SK-N-SH treated with all-trans-retinoic acid at 6 μM for 48 hours (cell line): ENCODE data around the gene DYNLT1.

Source experiments
- ARNTL ChIP-seq: fragments of 450-650 bp; formaldehyde crosslinking; IDR thresholded peaks from 2 replicates; pipeline ENCODE4 v1.5.0; 2020; ENCODE audit warnings: low read depth, mild to moderate bottlenecking, moderate library complexity, borderline replicate concordance
- OSR1 ChIP-seq: fragments of 250-450 bp; sonication (Bioruptor Pico); IDR thresholded peaks from 2 replicates; pipeline ENCODE4 v1.8.0; 2022; ENCODE audit warnings: moderate library complexity, mild to moderate bottlenecking, inconsistent platforms
- PPARA ChIP-seq: fragments of 250-450 bp; sonication (Bioruptor Pico); IDR thresholded peaks from 2 replicates; pipeline ENCODE4 v1.5.0; 2020; ENCODE audit warnings: mild to moderate bottlenecking, borderline replicate concordance
- RARB ChIP-seq: fragments of 250-450 bp; sonication (Bioruptor Pico); IDR thresholded peaks from 2 replicates; pipeline ENCODE4 v1.8.0; 2021; ENCODE audit warnings: mild to moderate bottlenecking, moderate library complexity
- TCF4 ChIP-seq: fragments of 250-450 bp; sonication (Bioruptor Pico); IDR thresholded peaks from 2 replicates; pipeline ENCODE4 v1.8.0; 2021; ENCODE audit warnings: mild to moderate bottlenecking, moderate library complexity, borderline replicate concordance
- ZC3H10 ChIP-seq: fragments of 250-450 bp; sonication (Bioruptor Pico); IDR thresholded peaks from 2 replicates; pipeline ENCODE4 v1.5.1; 2021; ENCODE audit warnings: mild to moderate bottlenecking, moderate library complexity
- ZNF70 ChIP-seq: fragments of 450-650 bp; formaldehyde crosslinking; IDR thresholded peaks from 2 replicates; pipeline ENCODE4 v1.5.0; 2020; ENCODE audit warnings: mild to moderate bottlenecking, moderate library complexity
- ZNF8 ChIP-seq: fragments of 450-650 bp; formaldehyde crosslinking; IDR thresholded peaks from 2 replicates; pipeline ENCODE4 v1.5.0; 2020; ENCODE audit warnings: mild to moderate bottlenecking, moderate library complexity
- TF ChIP-seq, protein P1 (sequence below): fragments of 250-450 bp; sonication (Bioruptor Pico); IDR thresholded peaks from 2 replicates; pipeline ENCODE4 v1.8.0; 2020; ENCODE audit warnings: mild to moderate bottlenecking, moderate library complexity, borderline replicate concordance
- TF ChIP-seq, protein P2 (sequence below): fragments of 250-450 bp; sonication (Bioruptor Pico); IDR thresholded peaks from 2 replicates; pipeline ENCODE4 v1.5.1; 2020; ENCODE audit warnings: low read depth, mild to moderate bottlenecking, moderate library complexity
- TF ChIP-seq, protein P3 (sequence below): fragments of 250-450 bp; sonication (Bioruptor Pico); IDR thresholded peaks from 2 replicates; pipeline ENCODE4 v1.5.0; 2020; ENCODE audit warnings: mild to moderate bottlenecking, moderate library complexity
- TF ChIP-seq, protein P4 (sequence below): fragments of 250-450 bp; sonication (Bioruptor Pico); IDR thresholded peaks from 2 replicates; pipeline ENCODE4 v1.5.1; 2021; ENCODE audit warnings: mild to moderate bottlenecking, moderate library complexity
- TF ChIP-seq, protein P5 (sequence below): fragments of 250-450 bp; sonication (Bioruptor Pico); IDR thresholded peaks from 2 replicates; pipeline ENCODE4 v1.8.0; 2021; ENCODE audit warnings: low read depth, mild to moderate bottlenecking, moderate library complexity, borderline replicate concordance

DNA sequence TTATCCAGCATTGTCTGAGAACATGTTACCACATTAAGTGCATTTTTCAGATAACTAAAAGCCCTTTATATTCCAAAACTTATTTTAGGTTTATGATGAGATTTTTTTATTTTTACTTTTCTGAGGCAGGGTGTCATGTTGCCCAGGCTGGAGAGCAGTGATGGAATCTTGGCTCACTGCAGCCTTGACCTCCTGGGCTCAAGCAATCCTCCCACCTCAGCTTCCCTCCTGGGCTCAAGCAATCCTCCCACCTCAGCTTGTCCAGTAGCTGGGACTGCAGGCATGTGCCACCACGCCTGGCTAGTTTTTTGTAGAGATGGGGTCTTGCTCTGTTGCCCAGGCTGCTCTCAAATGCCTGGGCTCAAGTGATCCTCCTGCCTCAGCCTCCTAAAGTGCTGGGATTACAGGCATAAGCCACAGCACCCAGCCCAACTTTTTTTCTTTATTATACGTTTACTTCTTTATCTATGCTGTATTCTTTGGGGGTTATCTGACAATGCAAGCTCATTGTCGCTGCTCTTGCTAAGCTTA is 6.2 kb downstream of the DYNLT1 start:
- no peak for TF ChIP-seq OSR1 (CRISPR knock-in tag)
- TF ChIP-seq, protein P1, sequence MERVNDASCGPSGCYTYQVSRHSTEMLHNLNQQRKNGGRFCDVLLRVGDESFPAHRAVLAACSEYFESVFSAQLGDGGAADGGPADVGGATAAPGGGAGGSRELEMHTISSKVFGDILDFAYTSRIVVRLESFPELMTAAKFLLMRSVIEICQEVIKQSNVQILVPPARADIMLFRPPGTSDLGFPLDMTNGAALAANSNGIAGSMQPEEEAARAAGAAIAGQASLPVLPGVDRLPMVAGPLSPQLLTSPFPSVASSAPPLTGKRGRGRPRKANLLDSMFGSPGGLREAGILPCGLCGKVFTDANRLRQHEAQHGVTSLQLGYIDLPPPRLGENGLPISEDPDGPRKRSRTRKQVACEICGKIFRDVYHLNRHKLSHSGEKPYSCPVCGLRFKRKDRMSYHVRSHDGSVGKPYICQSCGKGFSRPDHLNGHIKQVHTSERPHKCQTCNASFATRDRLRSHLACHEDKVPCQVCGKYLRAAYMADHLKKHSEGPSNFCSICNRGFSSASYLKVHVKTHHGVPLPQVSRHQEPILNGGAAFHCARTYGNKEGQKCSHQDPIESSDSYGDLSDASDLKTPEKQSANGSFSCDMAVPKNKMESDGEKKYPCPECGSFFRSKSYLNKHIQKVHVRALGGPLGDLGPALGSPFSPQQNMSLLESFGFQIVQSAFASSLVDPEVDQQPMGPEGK (CRISPR knock-in tag), result no peak
- TF ChIP-seq, protein P2, sequence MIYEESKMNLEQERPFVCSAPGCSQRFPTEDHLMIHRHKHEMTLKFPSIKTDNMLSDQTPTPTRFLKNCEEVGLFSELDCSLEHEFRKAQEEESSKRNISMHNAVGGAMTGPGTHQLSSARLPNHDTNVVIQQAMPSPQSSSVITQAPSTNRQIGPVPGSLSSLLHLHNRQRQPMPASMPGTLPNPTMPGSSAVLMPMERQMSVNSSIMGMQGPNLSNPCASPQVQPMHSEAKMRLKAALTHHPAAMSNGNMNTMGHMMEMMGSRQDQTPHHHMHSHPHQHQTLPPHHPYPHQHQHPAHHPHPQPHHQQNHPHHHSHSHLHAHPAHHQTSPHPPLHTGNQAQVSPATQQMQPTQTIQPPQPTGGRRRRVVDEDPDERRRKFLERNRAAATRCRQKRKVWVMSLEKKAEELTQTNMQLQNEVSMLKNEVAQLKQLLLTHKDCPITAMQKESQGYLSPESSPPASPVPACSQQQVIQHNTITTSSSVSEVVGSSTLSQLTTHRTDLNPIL (CRISPR knock-in tag), result no peak
- TF ChIP-seq PPARA (CRISPR knock-in tag), result no peak
- no peak for TF ChIP-seq ZC3H10 (CRISPR knock-in tag)
- no peak for TF ChIP-seq TCF4 (CRISPR knock-in tag)
- TF ChIP-seq ARNTL (CRISPR knock-in tag), result no peak
- TF ChIP-seq, protein P3, sequence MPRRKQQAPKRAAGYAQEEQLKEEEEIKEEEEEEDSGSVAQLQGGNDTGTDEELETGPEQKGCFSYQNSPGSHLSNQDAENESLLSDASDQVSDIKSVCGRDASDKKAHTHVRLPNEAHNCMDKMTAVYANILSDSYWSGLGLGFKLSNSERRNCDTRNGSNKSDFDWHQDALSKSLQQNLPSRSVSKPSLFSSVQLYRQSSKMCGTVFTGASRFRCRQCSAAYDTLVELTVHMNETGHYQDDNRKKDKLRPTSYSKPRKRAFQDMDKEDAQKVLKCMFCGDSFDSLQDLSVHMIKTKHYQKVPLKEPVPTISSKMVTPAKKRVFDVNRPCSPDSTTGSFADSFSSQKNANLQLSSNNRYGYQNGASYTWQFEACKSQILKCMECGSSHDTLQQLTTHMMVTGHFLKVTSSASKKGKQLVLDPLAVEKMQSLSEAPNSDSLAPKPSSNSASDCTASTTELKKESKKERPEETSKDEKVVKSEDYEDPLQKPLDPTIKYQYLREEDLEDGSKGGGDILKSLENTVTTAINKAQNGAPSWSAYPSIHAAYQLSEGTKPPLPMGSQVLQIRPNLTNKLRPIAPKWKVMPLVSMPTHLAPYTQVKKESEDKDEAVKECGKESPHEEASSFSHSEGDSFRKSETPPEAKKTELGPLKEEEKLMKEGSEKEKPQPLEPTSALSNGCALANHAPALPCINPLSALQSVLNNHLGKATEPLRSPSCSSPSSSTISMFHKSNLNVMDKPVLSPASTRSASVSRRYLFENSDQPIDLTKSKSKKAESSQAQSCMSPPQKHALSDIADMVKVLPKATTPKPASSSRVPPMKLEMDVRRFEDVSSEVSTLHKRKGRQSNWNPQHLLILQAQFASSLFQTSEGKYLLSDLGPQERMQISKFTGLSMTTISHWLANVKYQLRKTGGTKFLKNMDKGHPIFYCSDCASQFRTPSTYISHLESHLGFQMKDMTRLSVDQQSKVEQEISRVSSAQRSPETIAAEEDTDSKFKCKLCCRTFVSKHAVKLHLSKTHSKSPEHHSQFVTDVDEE (CRISPR knock-in tag), result no peak
- no peak for TF ChIP-seq ZNF8 (CRISPR knock-in tag)
- TF ChIP-seq, protein P4, sequence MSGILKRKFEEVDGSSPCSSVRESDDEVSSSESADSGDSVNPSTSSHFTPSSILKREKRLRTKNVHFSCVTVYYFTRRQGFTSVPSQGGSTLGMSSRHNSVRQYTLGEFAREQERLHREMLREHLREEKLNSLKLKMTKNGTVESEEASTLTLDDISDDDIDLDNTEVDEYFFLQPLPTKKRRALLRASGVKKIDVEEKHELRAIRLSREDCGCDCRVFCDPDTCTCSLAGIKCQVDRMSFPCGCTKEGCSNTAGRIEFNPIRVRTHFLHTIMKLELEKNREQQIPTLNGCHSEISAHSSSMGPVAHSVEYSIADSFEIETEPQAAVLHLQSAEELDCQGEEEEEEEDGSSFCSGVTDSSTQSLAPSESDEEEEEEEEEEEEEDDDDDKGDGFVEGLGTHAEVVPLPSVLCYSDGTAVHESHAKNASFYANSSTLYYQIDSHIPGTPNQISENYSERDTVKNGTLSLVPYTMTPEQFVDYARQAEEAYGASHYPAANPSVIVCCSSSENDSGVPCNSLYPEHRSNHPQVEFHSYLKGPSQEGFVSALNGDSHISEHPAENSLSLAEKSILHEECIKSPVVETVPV (CRISPR knock-in tag), result no peak
- TF ChIP-seq, protein P5, sequence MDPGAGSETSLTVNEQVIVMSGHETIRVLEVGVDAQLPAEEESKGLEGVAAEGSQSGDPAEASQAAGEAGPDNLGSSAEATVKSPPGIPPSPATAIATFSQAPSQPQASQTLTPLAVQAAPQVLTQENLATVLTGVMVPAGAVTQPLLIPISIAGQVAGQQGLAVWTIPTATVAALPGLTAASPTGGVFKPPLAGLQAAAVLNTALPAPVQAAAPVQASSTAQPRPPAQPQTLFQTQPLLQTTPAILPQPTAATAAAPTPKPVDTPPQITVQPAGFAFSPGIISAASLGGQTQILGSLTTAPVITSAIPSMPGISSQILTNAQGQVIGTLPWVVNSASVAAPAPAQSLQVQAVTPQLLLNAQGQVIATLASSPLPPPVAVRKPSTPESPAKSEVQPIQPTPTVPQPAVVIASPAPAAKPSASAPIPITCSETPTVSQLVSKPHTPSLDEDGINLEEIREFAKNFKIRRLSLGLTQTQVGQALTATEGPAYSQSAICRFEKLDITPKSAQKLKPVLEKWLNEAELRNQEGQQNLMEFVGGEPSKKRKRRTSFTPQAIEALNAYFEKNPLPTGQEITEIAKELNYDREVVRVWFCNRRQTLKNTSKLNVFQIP (CRISPR knock-in tag), result no peak
- no peak for TF ChIP-seq RARB (CRISPR knock-in tag)
- TF ChIP-seq ZNF70 (CRISPR knock-in tag), result no peak
